HG02970 (cell line): ENCODE results near the gene CLDND2.

ENCODE experiments used
- ATAC-seq: cut with Tn5 transposase; IDR thresholded peaks from one replicate; pipeline ENCODE4 v1.9.1; 2021; ENCODE audit warnings: mild to moderate bottlenecking, moderate library complexity, moderate number of reproducible peaks; ENCODE audit not compliant: unreplicated experiment, low FRiP score

Gene CLDND2

GRCh38 chr19:51386882-51387520 is 18.2 kb upstream of the CLDND2 start:
- no peak for ATAC-seq

GRCh38 chr19:51382004-51382403 is 13.2 kb upstream of the CLDND2 start:
- no peak for ATAC-seq

- ATAC-seq = no peak
Measured at GRCh38 chr19:51380379-51380778, 11.6 kb upstream of the CLDND2 start.

GRCh38 chr19:51377422-51377821 is 8.6 kb upstream of the CLDND2 start:
- no peak for ATAC-seq

- ATAC-seq = no peak
Measured at GRCh38 chr19:51375504-51376221, 6.9 kb upstream of the CLDND2 start.

- ATAC-seq = no peak
Measured at GRCh38 chr19:51372649-51373504, 4.1 kb upstream of the CLDND2 start, which contains the start of gene NKG7. Gene NKG7 (minus strand): TSS chr19:51372654. CDS start chr19:51372535, 119 bp downstream.

GRCh38 chr19:51372021-51372648 is 3.3 kb upstream of the CLDND2 start:
- ATAC-seq = no peak

- ATAC-seq = no peak
Measured at GRCh38 chr19:51371186-51371690, 2.4 kb upstream of the CLDND2 start.

- no peak for ATAC-seq
Measured at GRCh38 chr19:51370230-51370629, 1.4 kb upstream of the CLDND2 start.

GRCh38 chr19:51367565-51368365 is 1.0 kb downstream of the CLDND2 start:
- peak; percentile 69 for ATAC-seq

GRCh38 chr19:51367255-51367564 is 1.6 kb downstream of the CLDND2 start:
- no peak for ATAC-seq

GRCh38 chr19:51366389-51367254 is 2.2 kb downstream of the CLDND2 start:
- ATAC-seq = peak; percentile 39

GRCh38 chr19:51365965-51366388 is 2.8 kb downstream of the CLDND2 start, which contains the start of gene ETFB:
Gene ETFB (minus strand): TSS chr19:51366388. CDS start chr19:51366326, 62 bp downstream.
- ATAC-seq = no peak

- ATAC-seq = no peak
Measured at GRCh38 chr19:51365211-51365964, 3.4 kb downstream of the CLDND2 start.

GRCh38 chr19:51364200-51365106 is 4.3 kb downstream of the CLDND2 start:
- no peak for ATAC-seq

- ATAC-seq = no peak
Measured at GRCh38 chr19:51361239-51361638, 7.6 kb downstream of the CLDND2 start.

- no peak for ATAC-seq
Measured at GRCh38 chr19:51359294-51359693, 9.5 kb downstream of the CLDND2 start.
